GM12801 (cell line): ENCODE data around the gene MBNL2.

Experiments used
- CTCF ChIP-seq: IDR thresholded peaks from one replicate; pipeline ENCODE4 v1.5.1; 2011; ENCODE audit warnings: control low read depth; ENCODE audit not compliant: insufficient read length; ENCODE audit errors: extremely low read depth

MBNL2 gene

GRCh38 chr13:97395447-97396136, 173.5 kb downstream of the MBNL2 start:
- TF ChIP-seq CTCF = no peak

- no peak for TF ChIP-seq CTCF
These were observed 175.1 kb downstream of the MBNL2 start for GRCh38 chr13:97397267-97397666.

GRCh38 chr13:97401421-97401820, 179.3 kb downstream of the MBNL2 start:
- TF ChIP-seq CTCF = no peak

GRCh38 chr13:97403893-97404750, 182.0 kb downstream of the MBNL2 start:
- no peak for TF ChIP-seq CTCF

- no peak for TF ChIP-seq CTCF
These were observed 185.4 kb downstream of the MBNL2 start for GRCh38 chr13:97407540-97407939.

- TF ChIP-seq CTCF = no peak
These were observed 186.8 kb downstream of the MBNL2 start for GRCh38 chr13:97408938-97409337.

GRCh38 chr13:97411984-97412383, 189.9 kb downstream of the MBNL2 start:
- TF ChIP-seq CTCF = no peak
